GM23338 (cell line): ENCODE measurements around the gene FAM222A. TPM values are rescaled to one million over a fixed set of nuclear protein-coding genes. Genes with fewer than 3 reads are reported as not detected.

Experiments used
- ATAC-seq: fragments of 200-7000 bp; cut with Tn5 transposase; 3 replicates; pipeline ENCODE4 v1.9.1; 2020
- DNase-seq: peaks from one replicate; pipeline ENCODE4 v3.0.0-alpha.2; 2015; ENCODE audit warnings: low spot score
- H2AFZ ChIP-seq: fragments of 200-600 bp; sonication (generic); 2 replicates; pipeline ENCODE4 v1.8.0; 2016; ENCODE audit warnings: antibody characterized with exemption, mild to moderate bottlenecking, moderate library complexity
- H3F3A ChIP-seq: fragments of 200-600 bp; sonication (generic); replicated peaks from 2 replicates; pipeline ENCODE4 v1.8.0; 2017; ENCODE audit warnings: antibody characterized with exemption, mixed run types, low read depth
- H3K27ac ChIP-seq: fragments of 200-600 bp; sonication (generic); 2 replicates; pipeline ENCODE4 v1.6.1; 2016; ENCODE audit warnings: low read depth
- H3K27me3 ChIP-seq: fragments of 200-600 bp; sonication (generic); 2 replicates; pipeline ENCODE4 v1.8.0; 2016; ENCODE audit warnings: mild to moderate bottlenecking, mixed run types, moderate library complexity; ENCODE audit not compliant: insufficient read depth
- H3K36me3 ChIP-seq: fragments of 200-600 bp; sonication (generic); 2 replicates; pipeline ENCODE4 v1.8.0; 2016; ENCODE audit warnings: mild to moderate bottlenecking; ENCODE audit not compliant: insufficient read depth
- H3K4me1 ChIP-seq: fragments of 200-600 bp; sonication (generic); 2 replicates; pipeline ENCODE4 v1.8.0; 2016; ENCODE audit warnings: mild to moderate bottlenecking, moderate library complexity; ENCODE audit not compliant: insufficient read depth
- H3K4me2 ChIP-seq: fragments of 200-600 bp; sonication (generic); 2 replicates; pipeline ENCODE4 v1.7.1; 2017; ENCODE audit warnings: mixed run types
- H3K4me3 ChIP-seq: fragments of 200-600 bp; sonication (generic); 2 replicates; pipeline ENCODE4 v1.6.1; 2016; ENCODE audit warnings: mixed run types
- H3K79me2 ChIP-seq: fragments of 200-600 bp; sonication (generic); replicated peaks from 2 replicates; pipeline ENCODE4 v1.8.0; 2017; ENCODE audit warnings: mild to moderate bottlenecking; ENCODE audit not compliant: insufficient read depth
- H3K9me2 ChIP-seq: fragments of 200-600 bp; sonication (generic); 2 replicates; pipeline ENCODE4 v1.8.0; 2017; ENCODE audit not compliant: insufficient read depth
- H4K20me1 ChIP-seq: fragments of 200-600 bp; sonication (generic); replicated peaks from 2 replicates; pipeline ENCODE4 v1.8.0; 2017; ENCODE audit warnings: mild to moderate bottlenecking; ENCODE audit not compliant: insufficient read depth
- H3K27ac Mint-ChIP-seq: 2 replicates; pipeline ENCODE4 v1.8.0; 2020; ENCODE audit warnings: inconsistent platforms, mild to moderate bottlenecking, moderate library complexity, mixed read lengths
- H3K27me3 Mint-ChIP-seq: 3 replicates; pipeline ENCODE4 v1.8.0; 2022; ENCODE audit warnings: low read depth, mild to moderate bottlenecking, moderate library complexity, mixed read lengths, inconsistent platforms; ENCODE audit not compliant: insufficient read depth, poor library complexity
- H3K36me3 Mint-ChIP-seq: 3 replicates; pipeline ENCODE4 v1.8.0; 2021; ENCODE audit warnings: low read depth, mild to moderate bottlenecking, inconsistent platforms, moderate library complexity, mixed read lengths
- H3K4me1 Mint-ChIP-seq: 3 replicates; pipeline ENCODE4 v1.8.0; 2020; ENCODE audit warnings: mild to moderate bottlenecking, inconsistent platforms, mixed read lengths
- H3K4me3 Mint-ChIP-seq: 3 replicates; pipeline ENCODE4 v1.8.0; 2021; ENCODE audit warnings: moderate library complexity, mild to moderate bottlenecking, inconsistent platforms, mixed read lengths
- H3K9me3 Mint-ChIP-seq: 3 replicates; pipeline ENCODE4 v1.8.0; 2020; ENCODE audit warnings: moderate library complexity, mild to moderate bottlenecking, inconsistent platforms, mixed read lengths
- CREB1 ChIP-seq: fragments of 250-450 bp; sonication (Bioruptor Pico); IDR thresholded peaks from 2 replicates; pipeline ENCODE4 v1.5.0; 2020; ENCODE audit warnings: low read depth, mild to moderate bottlenecking, moderate library complexity
- CTCF ChIP-seq, 2 experiments: fragments of 200-600 bp in 1 of 2; sonication (generic) in 1 of 2; conservative IDR thresholded peaks; 2 replicates each; pipeline versions ENCODE4 v1.5.1 to v1.6.1; 2016 to 2017; ENCODE audit warnings: antibody characterized with exemption in 2 of 2, low read depth in 2 of 2, mild to moderate bottlenecking in 2 of 2, moderate library complexity in 1 of 2
- ETS1 ChIP-seq: IDR thresholded peaks from 2 replicates; pipeline ENCODE4 v1.6.1; 2016; ENCODE audit warnings: antibody characterized with exemption
- EZH2 ChIP-seq: fragments of 200-600 bp; sonication (generic); IDR thresholded peaks from one replicate; pipeline ENCODE4 v1.8.0; 2017; ENCODE audit warnings: antibody characterized with exemption, mild to moderate bottlenecking, low read depth; ENCODE audit not compliant: unreplicated experiment
- EZH2phosphoT487 ChIP-seq: fragments of 200-600 bp; sonication (generic); IDR thresholded peaks from one replicate; pipeline ENCODE4 v1.8.1; 2018; ENCODE audit warnings: antibody characterized with exemption; ENCODE audit not compliant: unreplicated experiment
- JUNB ChIP-seq: IDR thresholded peaks from one replicate; pipeline ENCODE4 v1.6.1; 2016; ENCODE audit warnings: antibody characterized with exemption; ENCODE audit not compliant: unreplicated experiment
- NANOG ChIP-seq: IDR thresholded peaks from 2 replicates; pipeline ENCODE4 v1.6.1; 2016; ENCODE audit warnings: antibody characterized with exemption, borderline replicate concordance
- REST ChIP-seq: IDR thresholded peaks from one replicate; pipeline ENCODE4 v1.6.1; 2018; ENCODE audit warnings: antibody characterized with exemption; ENCODE audit not compliant: unreplicated experiment
- STAT1 ChIP-seq: IDR thresholded peaks from one replicate; pipeline ENCODE4 v1.6.1; 2016; ENCODE audit warnings: antibody characterized with exemption; ENCODE audit not compliant: unreplicated experiment
- ZNF462 ChIP-seq: fragments of 250-450 bp; sonication (Bioruptor Pico); IDR thresholded peaks from 2 replicates; pipeline ENCODE4 v1.5.0; 2020; ENCODE audit warnings: mild to moderate bottlenecking, moderate library complexity
- polyA plus RNA-seq: library from polyadenylated mRNA; unstranded; fragments of >200 nt; fragmentation: Nextera tagmentation; extraction: Ambion mirVana; gene quantifications from 2 replicates; pipeline ENCODE4 v1.2.1, GENCODE V29; 2016
- total RNA-seq: library from RNA; depleted of rRNA; stranded (reverse); fragments of >200 nt; shearing (Covaris generic); gene quantifications from 2 replicates; pipeline ENCODE4 v1.2.3, GENCODE V29; 2014

Gene FAM222A
- total and polyA plus RNA-seq, 2 experiments from 2014 or later: 0.78 to 2.1 TPM

GRCh38 chr12:109728921-109729320 is 15.3 kb downstream of the FAM222A start (continued):
- TF ChIP-seq ETS1 (no peak), CREB1 (no peak), NANOG (no peak), EZH2phosphoT487 (no peak), EZH2 (no peak), CTCF (conservative IDR thresholded peaks at IDR 0.05; ENCODE audit: low read depth in 2 of 2) (no peak), REST (no peak)

GRCh38 chr12:109729371-109729781 is 15.8 kb downstream of the FAM222A start:
- Histone ChIP-seq H3K36me3 (no peaks in the 10 kb centered on the region), H3K79me2 (no peaks in the 10 kb centered on the region), H3K27me3 (no peaks in the 10 kb centered on the region), H2AFZ (no peak overlapping the region), H3K4me2 (no peak overlapping the region), H3K9me2 (no peaks in the 10 kb centered on the region), H4K20me1 (no peaks in the 10 kb centered on the region), H3F3A (no peaks in the 10 kb centered on the region), H3K4me3 (no peak overlapping the region), H3K4me1 (0 out of 2 replicates have a peak, but pooled peaks cover under 1% of the 10 kb centered on the region), H3K27ac (no peak overlapping the region)
- Mint-ChIP-seq H3K4me3 (no peak overlapping the region), H3K27me3 (peaks cover 7% of the 10 kb centered on the region), H3K9me3 (no peaks in the 10 kb centered on the region), H3K4me1 (peaks cover 9% of the 10 kb centered on the region), H3K27ac (no peak overlapping the region), H3K36me3 (no peaks in the 10 kb centered on the region)
- ATAC-seq (no peak), DNase-seq (no peak)
- TF ChIP-seq NANOG: no peak
- no peak for TF ChIP-seq STAT1
- no peak for TF ChIP-seq EZH2
- no peak for TF ChIP-seq ZNF462 (CRISPR knock-in tag)
- no peak for TF ChIP-seq JUNB
- no peak for TF ChIP-seq CTCF (conservative IDR thresholded peaks at IDR 0.05; ENCODE audit: low read depth in 2 of 2)
- no peak for TF ChIP-seq EZH2phosphoT487
